Measurements from ENCODE around the gene OPRM1.
A peak's percentile ranks its signal among the peaks of the same experiment; 100 is the strongest.

Gene OPRM1

GRCh38 chr6:154138793-154139192 lies 99.8 kb downstream of the OPRM1 start:
- H3K9ac ChIP-seq (ENCODE audit: low read length in 5 of 5) = no peak overlapping the region
- H3K4me3 ChIP-seq (ENCODE audit: low read depth in 1 of 5, low read length in 5 of 5) = no peak overlapping the region
- no peaks in the 10 kb centered on the region for H3K27me3 ChIP-seq (ENCODE audit: control insufficient read depth in 5 of 5, insufficient read depth in 4 of 5, low read length in 5 of 5)

GRCh38 chr6:154139892-154140291 lies 100.9 kb downstream of the OPRM1 start:
- peaks cover 0 to 4% (median 0%) of the 10 kb centered on the region in 5 donors for H3K9me3 ChIP-seq (ENCODE audit: control insufficient read depth in 5 of 5, low read length in 5 of 5)
- no peak overlapping the region for H3K27ac ChIP-seq (ENCODE audit: low read depth, low read length)
- H3K36me3 ChIP-seq (ENCODE audit: control insufficient read depth in 5 of 5, insufficient read depth in 5 of 5, low read length in 5 of 5) = no peaks in the 10 kb centered on the region
- H3K4me3 ChIP-seq (ENCODE audit: low read depth in 1 of 5, low read length in 5 of 5) = no peak overlapping the region
- H3K4me1 ChIP-seq (ENCODE audit: control insufficient read depth in 5 of 5, insufficient read depth in 5 of 5, low read length in 5 of 5) = no peaks in the 10 kb centered on the region
- H3K9ac ChIP-seq (ENCODE audit: low read length in 5 of 5) = no peak overlapping the region
- H3K27me3 ChIP-seq (ENCODE audit: control insufficient read depth in 5 of 5, insufficient read depth in 4 of 5, low read length in 5 of 5) = no peaks in the 10 kb centered on the region

More at GRCh38 chr6:154138793-154139192, 99.8 kb downstream of the OPRM1 start:
- H3K27ac ChIP-seq (ENCODE audit: low read depth, low read length) = no peak overlapping the region
- H3K36me3 ChIP-seq (ENCODE audit: control insufficient read depth in 5 of 5, insufficient read depth in 5 of 5, low read length in 5 of 5) = no peaks in the 10 kb centered on the region
- no peaks in the 10 kb centered on the region for H3K4me1 ChIP-seq (ENCODE audit: control insufficient read depth in 5 of 5, insufficient read depth in 5 of 5, low read length in 5 of 5)
- H3K9me3 ChIP-seq (ENCODE audit: control insufficient read depth in 5 of 5, low read length in 5 of 5) = peaks cover 0 to 4% (median 0%) of the 10 kb centered on the region in 5 donors

GRCh38 chr6:154140743-154141142 lies 101.7 kb downstream of the OPRM1 start:
- Histone ChIP-seq H3K27me3 (ENCODE audit: control insufficient read depth in 5 of 5, insufficient read depth in 4 of 5, low read length in 5 of 5) (no peaks in the 10 kb centered on the region), H3K9me3 (ENCODE audit: control insufficient read depth in 5 of 5, low read length in 5 of 5) (peaks cover 0 to 4% (median 0%) of the 10 kb centered on the region in 5 donors), H3K9ac (ENCODE audit: low read length in 5 of 5) (no peak overlapping the region), H3K36me3 (ENCODE audit: control insufficient read depth in 5 of 5, insufficient read depth in 5 of 5, low read length in 5 of 5) (no peaks in the 10 kb centered on the region), H3K4me1 (ENCODE audit: control insufficient read depth in 5 of 5, insufficient read depth in 5 of 5, low read length in 5 of 5) (no peaks in the 10 kb centered on the region), H3K27ac (ENCODE audit: low read depth, low read length) (no peak overlapping the region), H3K4me3 (ENCODE audit: low read depth in 1 of 5, low read length in 5 of 5) (no peak overlapping the region)

GRCh38 chr6:154143753-154144152 lies 104.7 kb downstream of the OPRM1 start:
- Histone ChIP-seq H3K36me3 (ENCODE audit: control insufficient read depth in 5 of 5, insufficient read depth in 5 of 5, low read length in 5 of 5) (no peaks in the 10 kb centered on the region), H3K27me3 (ENCODE audit: control insufficient read depth in 5 of 5, insufficient read depth in 4 of 5, low read length in 5 of 5) (no peaks in the 10 kb centered on the region), H3K4me3 (ENCODE audit: low read depth in 1 of 5, low read length in 5 of 5) (no peak overlapping the region), H3K4me1 (ENCODE audit: control insufficient read depth in 5 of 5, insufficient read depth in 5 of 5, low read length in 5 of 5) (no peaks in the 10 kb centered on the region), H3K9me3 (ENCODE audit: control insufficient read depth in 5 of 5, low read length in 5 of 5) (peaks cover 0 to 4% (median 0%) of the 10 kb centered on the region in 5 donors), H3K27ac (ENCODE audit: low read depth, low read length) (no peak overlapping the region), H3K9ac (ENCODE audit: low read length in 5 of 5) (no peak overlapping the region)

- Histone ChIP-seq H3K27me3 (ENCODE audit: control insufficient read depth in 5 of 5, insufficient read depth in 4 of 5, low read length in 5 of 5) (no peaks in the 10 kb centered on the region), H3K4me1 (ENCODE audit: control insufficient read depth in 5 of 5, insufficient read depth in 5 of 5, low read length in 5 of 5) (peaks cover 0 to 19% (median 14%) of the 10 kb centered on the region in 5 donors), H3K9me3 (ENCODE audit: control insufficient read depth in 5 of 5, low read length in 5 of 5) (no peaks in the 10 kb centered on the region), H3K9ac (ENCODE audit: low read length in 5 of 5) (no peak overlapping the region), H3K36me3 (ENCODE audit: control insufficient read depth in 5 of 5, insufficient read depth in 5 of 5, low read length in 5 of 5) (no peaks in the 10 kb centered on the region), H3K27ac (ENCODE audit: low read depth, low read length) (no peak overlapping the region), H3K4me3 (ENCODE audit: low read depth in 1 of 5, low read length in 5 of 5) (peak overlapping the region in 4 of 5 donors; percentile 11 to 23 (median 16))
These were observed 115.4 kb downstream of the OPRM1 start for GRCh38 chr6:154154389-154154967.

- Histone ChIP-seq H3K4me3 (ENCODE audit: low read depth in 1 of 5, low read length in 5 of 5) (peak overlapping the region in 1 of 5 donors; percentile 23), H3K4me1 (ENCODE audit: control insufficient read depth in 5 of 5, insufficient read depth in 5 of 5, low read length in 5 of 5) (peaks cover 0 to 19% (median 14%) of the 10 kb centered on the region in 5 donors), H3K36me3 (ENCODE audit: control insufficient read depth in 5 of 5, insufficient read depth in 5 of 5, low read length in 5 of 5) (no peaks in the 10 kb centered on the region), H3K9ac (ENCODE audit: low read length in 5 of 5) (no peak overlapping the region), H3K27me3 (ENCODE audit: control insufficient read depth in 5 of 5, insufficient read depth in 4 of 5, low read length in 5 of 5) (no peaks in the 10 kb centered on the region), H3K27ac (ENCODE audit: low read depth, low read length) (no peak overlapping the region), H3K9me3 (ENCODE audit: control insufficient read depth in 5 of 5, low read length in 5 of 5) (no peaks in the 10 kb centered on the region)
These were observed 117.3 kb downstream of the OPRM1 start for GRCh38 chr6:154156135-154156896.

GRCh38 chr6:154157082-154157481 lies 118.0 kb downstream of the OPRM1 start:
- no peak overlapping the region for H3K27ac ChIP-seq (ENCODE audit: low read depth, low read length)
- H3K9me3 ChIP-seq (ENCODE audit: control insufficient read depth in 5 of 5, low read length in 5 of 5) = no peaks in the 10 kb centered on the region
- no peaks in the 10 kb centered on the region for H3K36me3 ChIP-seq (ENCODE audit: control insufficient read depth in 5 of 5, insufficient read depth in 5 of 5, low read length in 5 of 5)
- H3K4me3 ChIP-seq (ENCODE audit: low read depth in 1 of 5, low read length in 5 of 5) = peak overlapping the region; percentile 7 to 51 (median 35)
- H3K27me3 ChIP-seq (ENCODE audit: control insufficient read depth in 5 of 5, insufficient read depth in 4 of 5, low read length in 5 of 5) = no peaks in the 10 kb centered on the region
- H3K9ac ChIP-seq (ENCODE audit: low read length in 5 of 5) = no peak overlapping the region
- H3K4me1 ChIP-seq (ENCODE audit: control insufficient read depth in 5 of 5, insufficient read depth in 5 of 5, low read length in 5 of 5) = peaks cover 0 to 19% (median 14%) of the 10 kb centered on the region in 5 donors

GRCh38 chr6:154157706-154158105 lies 118.7 kb downstream of the OPRM1 start:
- no peaks in the 10 kb centered on the region for H3K36me3 ChIP-seq (ENCODE audit: control insufficient read depth in 5 of 5, insufficient read depth in 5 of 5, low read length in 5 of 5)
- no peak overlapping the region for H3K4me3 ChIP-seq (ENCODE audit: low read depth in 1 of 5, low read length in 5 of 5)
- H3K9ac ChIP-seq (ENCODE audit: low read length in 5 of 5) = no peak overlapping the region
- H3K4me1 ChIP-seq (ENCODE audit: control insufficient read depth in 5 of 5, insufficient read depth in 5 of 5, low read length in 5 of 5) = peaks cover 0 to 19% (median 14%) of the 10 kb centered on the region in 5 donors
- no peak overlapping the region for H3K27ac ChIP-seq (ENCODE audit: low read depth, low read length)
- H3K27me3 ChIP-seq (ENCODE audit: control insufficient read depth in 5 of 5, insufficient read depth in 4 of 5, low read length in 5 of 5) = no peaks in the 10 kb centered on the region
- H3K9me3 ChIP-seq (ENCODE audit: control insufficient read depth in 5 of 5, low read length in 5 of 5) = no peaks in the 10 kb centered on the region

GRCh38 chr6:154159126-154159525 lies 120.1 kb downstream of the OPRM1 start:
- H3K4me3 ChIP-seq (ENCODE audit: low read depth in 1 of 5, low read length in 5 of 5) = no peak overlapping the region
- H3K36me3 ChIP-seq (ENCODE audit: control insufficient read depth in 5 of 5, insufficient read depth in 5 of 5, low read length in 5 of 5) = no peaks in the 10 kb centered on the region
- no peaks in the 10 kb centered on the region for H3K9me3 ChIP-seq (ENCODE audit: control insufficient read depth in 5 of 5, low read length in 5 of 5)
- no peak overlapping the region for H3K27ac ChIP-seq (ENCODE audit: low read depth, low read length)
- H3K27me3 ChIP-seq (ENCODE audit: control insufficient read depth in 5 of 5, insufficient read depth in 4 of 5, low read length in 5 of 5) = no peaks in the 10 kb centered on the region
- peaks cover 0 to 19% (median 15%) of the 10 kb centered on the region in 5 donors for H3K4me1 ChIP-seq (ENCODE audit: control insufficient read depth in 5 of 5, insufficient read depth in 5 of 5, low read length in 5 of 5)
- no peak overlapping the region for H3K9ac ChIP-seq (ENCODE audit: low read length in 5 of 5)

GRCh38 chr6:154161689-154162088 lies 122.6 kb downstream of the OPRM1 start:
- Histone ChIP-seq H3K9me3 (ENCODE audit: control insufficient read depth in 5 of 5, low read length in 5 of 5) (no peaks in the 10 kb centered on the region), H3K27ac (ENCODE audit: low read depth, low read length) (no peak overlapping the region), H3K4me3 (ENCODE audit: low read depth in 1 of 5, low read length in 5 of 5) (no peak overlapping the region), H3K4me1 (ENCODE audit: control insufficient read depth in 5 of 5, insufficient read depth in 5 of 5, low read length in 5 of 5) (peaks cover 0 to 18% (median 14%) of the 10 kb centered on the region in 5 donors), H3K27me3 (ENCODE audit: control insufficient read depth in 5 of 5, insufficient read depth in 4 of 5, low read length in 5 of 5) (no peaks in the 10 kb centered on the region), H3K9ac (ENCODE audit: low read length in 5 of 5) (no peak overlapping the region), H3K36me3 (ENCODE audit: control insufficient read depth in 5 of 5, insufficient read depth in 5 of 5, low read length in 5 of 5) (no peaks in the 10 kb centered on the region)
